IPS-18c (cell line): Measurements from ENCODE around the gene VAMP2.

ENCODE experiments used
- H3K4me3 ChIP-seq: 2 replicates; pipeline ENCODE4 v1.7.0; 2013; ENCODE audit warnings: low read depth, mild to moderate bottlenecking, low read length, moderate library complexity; ENCODE audit not compliant: insufficient read depth
- H3K9me3 ChIP-seq: one replicate; pipeline ENCODE4 v1.6.1; 2013; ENCODE audit warnings: mild to moderate bottlenecking, low read length, moderate library complexity; ENCODE audit not compliant: control insufficient read depth, insufficient read depth

VAMP2 gene

GRCh38 chr17:8162233-8162996 is at the start of gene VAMP2:
VAMP2 (minus strand) TSS chr17:8162948; CDS start chr17:8162879, 69 bp downstream.
- Histone ChIP-seq H3K9me3 (no peaks in the 10 kb centered on the region), H3K4me3 (peak within 1 kb of the TSS; percentile 95)

GRCh38 chr17:8210761-8211458 is 48.2 kb upstream of the VAMP2 start:
- H3K4me3 ChIP-seq = peak overlapping the region; percentile 93; the same call in 1 of the 2 replicates
- H3K9me3 ChIP-seq = no peaks in the 10 kb centered on the region

GRCh38 chr17:8209907-8210760 is 47.4 kb upstream of the VAMP2 start, which contains the start of gene AURKB:
AURKB (minus strand) TSS chr17:8210575; CDS start chr17:8210224, 351 bp downstream.
- Histone ChIP-seq H3K4me3 (peak within 1 kb of the TSS; percentile 93), H3K9me3 (no peaks in the 10 kb centered on the region)

- H3K4me3 ChIP-seq = no peak overlapping the region
- no peaks in the 10 kb centered on the region for H3K9me3 ChIP-seq
Observed at GRCh38 chr17:8206536-8206935, 43.8 kb upstream of the VAMP2 start.

GRCh38 chr17:8204761-8205555 is 42.2 kb upstream of the VAMP2 start:
- no peak overlapping the region for H3K4me3 ChIP-seq
- H3K9me3 ChIP-seq = no peaks in the 10 kb centered on the region

- no peaks in the 10 kb centered on the region for H3K9me3 ChIP-seq
- H3K4me3 ChIP-seq = peak overlapping the region; percentile 34; the same call in 1 of the 2 replicates
Observed at GRCh38 chr17:8192070-8192815, 29.5 kb upstream of the VAMP2 start.

- Histone ChIP-seq H3K4me3 (no peak overlapping the region; the same call in 1 of the 2 replicates), H3K9me3 (no peaks in the 10 kb centered on the region)
Observed at GRCh38 chr17:8190506-8190905, 27.8 kb upstream of the VAMP2 start.

- H3K4me3 ChIP-seq = peak within 1 kb of the TSS; percentile 78
- no peaks in the 10 kb centered on the region for H3K9me3 ChIP-seq
Observed at GRCh38 chr17:8189711-8190477, 27.1 kb upstream of the VAMP2 start, which contains the start of gene BORCS6. BORCS6 (minus strand) TSS chr17:8190180; CDS start chr17:8190140, 40 bp downstream.

GRCh38 chr17:8189041-8189710 is 26.4 kb upstream of the VAMP2 start:
- Histone ChIP-seq H3K4me3 (peak overlapping the region; percentile 78), H3K9me3 (no peaks in the 10 kb centered on the region)

- peak overlapping the region; percentile 78 for H3K4me3 ChIP-seq
- no peaks in the 10 kb centered on the region for H3K9me3 ChIP-seq
Observed at GRCh38 chr17:8188263-8188839, 25.6 kb upstream of the VAMP2 start.

GRCh38 chr17:8187517-8188262 is 24.9 kb upstream of the VAMP2 start:
- H3K4me3 ChIP-seq = peak overlapping the region; percentile 95
- no peaks in the 10 kb centered on the region for H3K9me3 ChIP-seq

GRCh38 chr17:8186787-8187516 is 24.2 kb upstream of the VAMP2 start:
- Histone ChIP-seq H3K4me3 (peak overlapping the region; percentile 95), H3K9me3 (no peaks in the 10 kb centered on the region)

GRCh38 chr17:8186446-8186786 is 23.7 kb upstream of the VAMP2 start:
- peak overlapping the region; percentile 95 for H3K4me3 ChIP-seq
- H3K9me3 ChIP-seq = no peaks in the 10 kb centered on the region
